SK-N-SH (cell line): ENCODE data around the gene ZNF236. TPM values are rescaled to one million over a fixed set of nuclear protein-coding genes. Genes with fewer than 3 reads are reported as not detected.

ENCODE experiments used
- CTCF ChIA-PET: fragments of 300-600, 350-600 bp; formaldehyde crosslinking; extraction: SDS; loops from one replicate; lab custom pipeline; 2021; lab: Yijun Ruan, JAX
- POLR2A ChIA-PET: fragments of 350-600 bp; sonication (Branson Sonifier 250); formaldehyde crosslinking; extraction: SDS; loops from one replicate; lab custom pipeline; 2020; ENCODE audit warnings: antibody characterized with exemption, inconsistent platforms; lab: Yijun Ruan, JAX
- DNase-seq: peaks from one replicate; pipeline ENCODE4 v3.0.0; 2012
- H2AFZ ChIP-seq: fragments of 200-600 bp; sonication (generic); 2 replicates; pipeline ENCODE4 v1.8.1; 2016; ENCODE audit warnings: antibody characterized with exemption, mild to moderate bottlenecking, low read depth
- H3F3A ChIP-seq: fragments of 200-600 bp; sonication (generic); replicated peaks from 2 replicates; pipeline ENCODE3; 2016; ENCODE audit warnings: antibody characterized with exemption, mild to moderate bottlenecking; ENCODE audit not compliant: insufficient read depth
- H3K27ac ChIP-seq, 2 experiments: fragments of 200-500 bp in 1 of 2; fragments of 200-600 bp in 1 of 2; sonication (Bioruptor generic) in 1 of 2; sonication (generic), shearing (Covaris generic) in 1 of 2; 2 replicates each; pipeline versions ENCODE4 v1.5.1 to v1.6.1; 2014 to 2016; ENCODE audit warnings: low read depth in 2 of 2, inconsistent platforms in 1 of 2, low read length in 1 of 2, mild to moderate bottlenecking in 1 of 2, mixed read lengths in 1 of 2
- H3K27me3 ChIP-seq: fragments of 200-600 bp; sonication (generic), shearing (Covaris generic); 2 replicates; pipeline ENCODE4 v1.6.1; 2016; ENCODE audit warnings: mixed run types; ENCODE audit not compliant: insufficient read depth
- H3K36me3 ChIP-seq, 2 experiments: fragments of 200-500 bp in 1 of 2; fragments of 200-600 bp in 1 of 2; sonication (Bioruptor generic) in 1 of 2; sonication (generic) in 1 of 2; replicated peaks in 1 of 2; 2 replicates each; pipeline versions ENCODE3 to v1.5.1; 2014 to 2016; ENCODE audit warnings: low read length in 1 of 2, mild to moderate bottlenecking in 1 of 2; ENCODE audit not compliant: insufficient read depth in 2 of 2, control insufficient read depth in 1 of 2
- H3K4me1 ChIP-seq, 2 experiments: fragments of 200-500 bp in 1 of 2; fragments of 200-600 bp in 1 of 2; sonication (Bioruptor generic) in 1 of 2; sonication (generic), shearing (Covaris generic) in 1 of 2; 2 replicates each; pipeline versions ENCODE4 v1.5.1 to v1.6.1; 2014 to 2016; ENCODE audit warnings: low read depth in 1 of 2, low read length in 1 of 2, mixed run types in 1 of 2; ENCODE audit not compliant: insufficient read depth in 2 of 2, control insufficient read depth in 1 of 2
- H3K4me2 ChIP-seq: fragments of 200-600 bp; sonication (generic), shearing (Covaris generic); 2 replicates; pipeline ENCODE4 v1.6.1; 2017; ENCODE audit warnings: mixed run types
- H3K4me3 ChIP-seq, 2 experiments: fragments of 200-500 bp in 1 of 2; fragments of 200-600 bp in 1 of 2; sonication (Bioruptor generic) in 1 of 2; sonication (generic), shearing (Covaris generic) in 1 of 2; 2 replicates each; pipeline versions ENCODE4 v1.5.1 to v1.8.1; 2014 to 2016; ENCODE audit warnings: low read depth in 2 of 2, inconsistent platforms in 1 of 2, low read length in 1 of 2, mild to moderate bottlenecking in 1 of 2, mixed read lengths in 1 of 2, moderate library complexity in 1 of 2
- H3K79me2 ChIP-seq: fragments of 200-600 bp; sonication (generic); 2 replicates; pipeline ENCODE4 v1.8.1; 2017; ENCODE audit warnings: mild to moderate bottlenecking; ENCODE audit not compliant: insufficient read depth
- H3K9ac ChIP-seq: fragments of 200-600 bp; sonication (generic); 2 replicates; pipeline ENCODE4 v1.6.1; 2017; ENCODE audit warnings: mixed run types
- H3K9me2 ChIP-seq: fragments of 200-600 bp; sonication (generic); 2 replicates; pipeline ENCODE4 v1.6.1; 2017; ENCODE audit warnings: mixed run types
- H3K9me3 ChIP-seq: fragments of 200-600 bp; sonication (generic); 2 replicates; pipeline ENCODE4 v1.6.1; 2017; ENCODE audit warnings: mixed run types, mild to moderate bottlenecking, moderate library complexity
- H4K20me1 ChIP-seq: fragments of 200-600 bp; sonication (generic); 2 replicates; pipeline ENCODE4 v1.6.1; 2017; ENCODE audit warnings: mild to moderate bottlenecking, mixed run types; ENCODE audit not compliant: insufficient read depth
- CHD2 ChIP-seq: fragments of 150-350 bp; IDR thresholded peaks from 2 replicates; pipeline ENCODE4 v1.6.1; 2018; ENCODE audit warnings: low read length; ENCODE audit not compliant: partially characterized antibody
- EP300 ChIP-seq, 2 experiments: IDR thresholded peaks; 2 replicates each; pipeline versions ENCODE4 v1.4.0 to v1.6.1; 2012; ENCODE audit warnings: borderline replicate concordance in 1 of 2, low read depth in 1 of 2, low read length in 1 of 2
- FOSL2 ChIP-seq: IDR thresholded peaks from 2 replicates; pipeline ENCODE4 v1.4.0; 2012; ENCODE audit warnings: low read depth, mild to moderate bottlenecking, moderate library complexity, borderline replicate concordance
- FOXM1 ChIP-seq: IDR thresholded peaks from 2 replicates; pipeline ENCODE4 v1.4.0; 2012; ENCODE audit warnings: low read depth, mild to moderate bottlenecking
- GATA2 ChIP-seq: sonication (generic); formaldehyde crosslinking; IDR thresholded peaks from 2 replicates; pipeline ENCODE4 v1.5.0; 2020; ENCODE audit warnings: mild to moderate bottlenecking, missing genetic modification reagents
- JUND ChIP-seq: IDR thresholded peaks from 2 replicates; pipeline ENCODE4 v1.4.0; 2012
- NFIC ChIP-seq: IDR thresholded peaks from 2 replicates; pipeline ENCODE4 v1.4.0; 2012; ENCODE audit warnings: borderline replicate concordance
- NRF1 ChIP-seq: IDR thresholded peaks from 2 replicates; pipeline ENCODE4 v1.6.1; 2012; ENCODE audit warnings: low read depth, mild to moderate bottlenecking, low read length
- POLR2AphosphoS5 ChIP-seq: IDR thresholded peaks from 2 replicates; pipeline ENCODE4 v1.6.1; 2012; ENCODE audit warnings: low read depth, low read length
- RAD21 ChIP-seq: IDR thresholded peaks from 2 replicates; pipeline ENCODE4 v1.6.1; 2012; ENCODE audit warnings: mild to moderate bottlenecking, low read length
- RCOR1 ChIP-seq: fragments of 150-350 bp; IDR thresholded peaks from 2 replicates; pipeline ENCODE4 v1.6.1; 2017; ENCODE audit warnings: antibody characterized with exemption, low read length
- SIN3A ChIP-seq: IDR thresholded peaks from 2 replicates; pipeline ENCODE4 v1.6.1; 2012; ENCODE audit warnings: low read depth, mild to moderate bottlenecking, low read length, moderate library complexity, borderline replicate concordance
- TCF12 ChIP-seq: IDR thresholded peaks from 2 replicates; pipeline ENCODE4 v1.4.0; 2012
- TEAD4 ChIP-seq: IDR thresholded peaks from 2 replicates; pipeline ENCODE4 v1.4.0; 2012; ENCODE audit warnings: mild to moderate bottlenecking, borderline replicate concordance; ENCODE audit not compliant: insufficient read depth
- YY1 ChIP-seq: IDR thresholded peaks from 2 replicates; pipeline ENCODE4 v1.4.0; 2012; ENCODE audit warnings: low read depth, mild to moderate bottlenecking
- WGBS: methylation state at CpG from one replicate; pipeline ENCODE4 v1.1.6; 2017; ENCODE audit warnings: low lambda C conversion rate; 5-methylcytosine and 5-hydroxymethylcytosine counted together
- polyA plus RNA-seq, 3 experiments: library from polyadenylated mRNA; depleted of rRNA; stranded (reverse); fragments of >200 nt; gene quantifications; 2 replicates each; pipeline ENCODE4 v1.2.3, GENCODE V29; 2012
- TF ChIP-seq, protein P1 (sequence below): IDR thresholded peaks from 2 replicates; pipeline ENCODE4 v1.4.0; 2012; ENCODE audit warnings: low read depth
- TF ChIP-seq, protein P2 (sequence below): IDR thresholded peaks from 2 replicates; pipeline ENCODE4 v1.4.0; 2012; ENCODE audit warnings: low read depth, borderline replicate concordance
- TF ChIP-seq, protein P3 (sequence below): IDR thresholded peaks from 2 replicates; pipeline ENCODE4; 2012
- TF ChIP-seq, protein P4 (sequence below): fragments of 150-350 bp; IDR thresholded peaks from 2 replicates; pipeline ENCODE4 v1.6.1; 2017; ENCODE audit warnings: antibody characterized with exemption, low read length, low read depth, borderline replicate concordance

The ZNF236 gene
- polyA plus RNA-seq, 1 of the 3 experiments (the other 2 are of a cell fraction), result 4.2 TPM

DNA sequence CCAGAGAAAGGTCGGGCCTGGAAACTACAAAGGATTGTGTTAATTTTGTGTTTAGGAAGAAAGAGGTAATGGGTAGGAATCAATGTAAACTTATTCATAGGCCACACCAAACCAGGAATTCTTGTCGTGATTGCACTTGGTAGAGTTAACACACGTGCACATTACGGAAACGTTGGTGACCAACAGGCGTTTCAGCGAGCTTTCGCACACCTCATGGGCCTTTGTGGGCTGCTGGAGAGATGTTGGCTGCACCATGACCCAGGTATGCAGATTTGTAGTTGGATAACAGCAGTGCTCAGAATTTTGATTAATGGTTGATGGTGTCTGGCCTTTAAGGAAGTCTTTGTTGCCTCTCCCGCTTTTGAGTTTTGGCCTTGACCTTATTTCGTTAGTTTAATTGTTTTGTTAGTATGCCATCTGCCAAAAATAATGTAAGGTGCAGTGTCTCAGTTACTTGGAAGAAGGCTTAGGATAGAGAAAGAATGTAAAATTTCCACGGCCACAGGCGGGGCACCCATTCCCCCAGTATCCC lies 1.9 kb downstream of the ZNF236 start (continued):
- TF ChIP-seq EP300 (IDR thresholded peaks at IDR 0.05; ENCODE audit: borderline replicate concordance in 1 of 2, low read depth in 1 of 2, low read length in 1 of 2) (no peak), FOSL2 (no peak), TEAD4 (no peak), RCOR1 (no peak)
- TF ChIP-seq, protein P1, sequence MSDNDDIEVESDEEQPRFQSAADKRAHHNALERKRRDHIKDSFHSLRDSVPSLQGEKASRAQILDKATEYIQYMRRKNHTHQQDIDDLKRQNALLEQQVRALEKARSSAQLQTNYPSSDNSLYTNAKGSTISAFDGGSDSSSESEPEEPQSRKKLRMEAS, result no peak
- TF ChIP-seq, all 33 proteins: peak for 0

DNA sequence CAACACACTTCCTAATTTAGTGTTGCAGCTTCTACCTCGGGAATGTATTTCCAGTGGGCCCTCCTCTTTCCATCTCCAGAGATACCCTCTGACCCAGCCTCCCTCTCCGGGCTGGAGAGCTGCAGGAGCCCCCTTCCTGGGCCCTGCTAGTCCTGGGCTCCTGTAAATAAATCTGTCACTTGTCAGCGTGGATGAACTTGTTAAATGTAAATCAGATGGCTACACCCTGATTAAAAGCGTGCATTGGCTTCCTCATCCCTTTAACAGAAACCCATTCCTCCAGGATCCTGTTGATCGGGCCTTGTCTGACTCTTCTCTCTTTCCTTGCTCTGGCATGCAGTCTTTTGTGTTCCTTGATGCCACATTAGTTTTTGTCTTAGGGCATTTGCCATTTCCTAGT lies 2.4 kb downstream of the ZNF236 start:
- Histone ChIP-seq H4K20me1 (no peaks in the 10 kb centered on the region), H3K79me2 (peaks cover 87% of the 10 kb centered on the region), H3K9me3 (no peaks in the 10 kb centered on the region), H3K27ac (no peak overlapping the region), H3F3A (no peaks in the 10 kb centered on the region), H3K9me2 (no peaks in the 10 kb centered on the region), H3K36me3 (peaks cover 0 to 6% of the 10 kb centered on the region in 2 experiments), H3K9ac (no peak overlapping the region), H3K4me3 (no peak overlapping the region), H3K27me3 (no peaks in the 10 kb centered on the region), H3K4me2 (no peak overlapping the region), H3K4me1 (peaks cover 3 to 13% of the 10 kb centered on the region in 2 experiments; a peak in 2 of 4 replicates), H2AFZ (no peak overlapping the region)
- ChIA-PET POLR2A (no interaction called here), CTCF (interaction anchor here (3.3 kb wide), 1 partner anchor 22 kb away, joined by 17 read pairs; no protein-coding TSS in a partner anchor)
- no peak for DNase-seq
- TF ChIP-seq GATA2 (CRISPR knock-in tag) (no peak), NRF1 (no peak)
- 85% methylated on average over 5 of the region's 5 CpGs for WGBS

DNA sequence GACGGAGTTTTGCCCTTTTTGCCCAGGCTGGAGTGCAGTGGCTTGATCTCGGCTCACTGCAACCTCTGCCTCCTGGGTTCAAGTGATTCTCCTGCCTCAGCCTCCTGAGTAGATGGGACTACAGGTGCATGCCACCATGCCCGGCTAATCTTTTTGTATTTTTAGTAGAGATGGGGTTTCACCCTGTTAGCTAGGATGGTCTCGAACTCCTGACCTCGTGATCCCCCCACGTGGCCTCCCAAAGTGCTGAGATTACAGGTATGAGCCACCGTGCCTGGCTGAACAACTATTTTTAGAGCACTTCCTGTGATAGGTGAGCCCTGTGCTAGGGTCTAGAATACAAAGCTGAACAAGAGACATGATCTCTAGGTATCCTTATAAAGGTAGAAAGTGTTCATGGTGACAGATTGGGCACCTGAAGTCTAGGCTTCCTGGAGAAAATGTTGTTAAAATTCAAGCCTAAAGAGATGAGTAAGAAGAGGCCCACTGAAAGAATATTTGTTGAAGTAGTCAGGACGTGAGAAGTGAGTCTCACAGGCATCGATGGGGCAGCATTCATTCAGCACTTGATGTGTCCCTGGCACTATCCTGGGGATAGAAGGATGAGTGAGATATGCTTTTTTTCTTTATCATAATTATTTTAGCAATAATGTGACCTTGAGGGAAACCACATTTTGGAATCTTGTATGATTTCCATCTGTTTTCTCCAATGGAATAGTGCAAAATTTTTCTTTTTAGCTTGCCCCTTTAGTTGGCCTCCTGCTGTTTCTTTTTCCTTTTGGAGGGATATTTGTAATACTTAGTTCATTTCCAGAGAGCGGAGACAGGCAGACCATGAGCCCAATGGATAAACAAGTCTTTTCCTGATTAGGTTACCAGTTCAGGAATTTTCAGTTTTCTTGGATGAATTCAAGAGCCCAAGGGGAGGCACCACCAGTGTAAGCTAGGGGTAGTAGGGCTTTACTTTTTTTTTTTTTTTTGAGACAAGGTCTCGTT lies 5.1 kb downstream of the ZNF236 start:
- ChIA-PET CTCF (interaction anchor here (1.4 to 2.7 kb wide), 2 partner anchors 25 to 155 kb away, joined by 3 to 12 read pairs; no protein-coding TSS in a partner anchor), POLR2A (no interaction called here)
- H3K4me2 ChIP-seq, result no peak overlapping the region
- no peak overlapping the region for H2AFZ ChIP-seq
- peaks cover 89% of the 10 kb centered on the region for H3K79me2 ChIP-seq
- no peaks in the 10 kb centered on the region for H3K36me3 ChIP-seq
- WGBS, result 92% methylated on average over 11 of the region's 11 CpGs
- no peaks in the 10 kb centered on the region for H3K9me3 ChIP-seq
- H4K20me1 ChIP-seq, result no peaks in the 10 kb centered on the region
- no peaks in the 10 kb centered on the region for H3F3A ChIP-seq
- H3K27ac ChIP-seq, result no peak overlapping the region
- H3K9me2 ChIP-seq, result no peaks in the 10 kb centered on the region
- no peak for DNase-seq
- H3K4me1 ChIP-seq, result peaks cover 0 to 11% of the 10 kb centered on the region in 2 experiments; a peak in 2 of 4 replicates
- H3K9ac ChIP-seq, result no peak overlapping the region
- no peaks in the 10 kb centered on the region for H3K27me3 ChIP-seq
- H3K4me3 ChIP-seq, result no peak overlapping the region
- TF ChIP-seq RAD21, result no peak
- no peak for TF ChIP-seq RCOR1
- no peak for TF ChIP-seq FOXM1
- no peak for TF ChIP-seq TEAD4
- TF ChIP-seq POLR2AphosphoS5, result no peak
- no peak for TF ChIP-seq GATA2 (CRISPR knock-in tag)
- TF ChIP-seq SIN3A, result no peak
- TF ChIP-seq TCF12, result no peak
- TF ChIP-seq, protein P2, sequence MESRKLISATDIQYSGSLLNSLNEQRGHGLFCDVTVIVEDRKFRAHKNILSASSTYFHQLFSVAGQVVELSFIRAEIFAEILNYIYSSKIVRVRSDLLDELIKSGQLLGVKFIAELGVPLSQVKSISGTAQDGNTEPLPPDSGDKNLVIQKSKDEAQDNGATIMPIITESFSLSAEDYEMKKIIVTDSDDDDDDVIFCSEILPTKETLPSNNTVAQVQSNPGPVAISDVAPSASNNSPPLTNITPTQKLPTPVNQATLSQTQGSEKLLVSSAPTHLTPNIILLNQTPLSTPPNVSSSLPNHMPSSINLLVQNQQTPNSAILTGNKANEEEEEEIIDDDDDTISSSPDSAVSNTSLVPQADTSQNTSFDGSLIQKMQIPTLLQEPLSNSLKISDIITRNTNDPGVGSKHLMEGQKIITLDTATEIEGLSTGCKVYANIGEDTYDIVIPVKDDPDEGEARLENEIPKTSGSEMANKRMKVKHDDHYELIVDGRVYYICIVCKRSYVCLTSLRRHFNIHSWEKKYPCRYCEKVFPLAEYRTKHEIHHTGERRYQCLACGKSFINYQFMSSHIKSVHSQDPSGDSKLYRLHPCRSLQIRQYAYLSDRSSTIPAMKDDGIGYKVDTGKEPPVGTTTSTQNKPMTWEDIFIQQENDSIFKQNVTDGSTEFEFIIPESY, result no peak
- no peak for TF ChIP-seq NFIC
- TF ChIP-seq NRF1, result no peak
- TF ChIP-seq CHD2, result no peak
- TF ChIP-seq, protein P1, result no peak
- TF ChIP-seq YY1, result no peak
- TF ChIP-seq JUND, result no peak
- TF ChIP-seq, protein P3, sequence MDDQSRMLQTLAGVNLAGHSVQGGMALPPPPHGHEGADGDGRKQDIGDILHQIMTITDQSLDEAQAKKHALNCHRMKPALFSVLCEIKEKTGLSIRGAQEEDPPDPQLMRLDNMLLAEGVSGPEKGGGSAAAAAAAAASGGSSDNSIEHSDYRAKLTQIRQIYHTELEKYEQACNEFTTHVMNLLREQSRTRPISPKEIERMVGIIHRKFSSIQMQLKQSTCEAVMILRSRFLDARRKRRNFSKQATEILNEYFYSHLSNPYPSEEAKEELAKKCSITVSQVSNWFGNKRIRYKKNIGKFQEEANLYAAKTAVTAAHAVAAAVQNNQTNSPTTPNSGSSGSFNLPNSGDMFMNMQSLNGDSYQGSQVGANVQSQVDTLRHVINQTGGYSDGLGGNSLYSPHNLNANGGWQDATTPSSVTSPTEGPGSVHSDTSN, result no peak
- TF ChIP-seq, protein P4, sequence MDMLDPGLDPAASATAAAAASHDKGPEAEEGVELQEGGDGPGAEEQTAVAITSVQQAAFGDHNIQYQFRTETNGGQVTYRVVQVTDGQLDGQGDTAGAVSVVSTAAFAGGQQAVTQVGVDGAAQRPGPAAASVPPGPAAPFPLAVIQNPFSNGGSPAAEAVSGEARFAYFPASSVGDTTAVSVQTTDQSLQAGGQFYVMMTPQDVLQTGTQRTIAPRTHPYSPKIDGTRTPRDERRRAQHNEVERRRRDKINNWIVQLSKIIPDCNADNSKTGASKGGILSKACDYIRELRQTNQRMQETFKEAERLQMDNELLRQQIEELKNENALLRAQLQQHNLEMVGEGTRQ, result no peak
